Activated CD4-positive, alpha-beta T cell treated with anti-CD3 and anti-CD28 coated beads, Interleukin-2, amount 10 ng/mL, durations not matched to agents 24 days and 14 days (primary cell): ENCODE measurements around the gene ATL2. TPM values are rescaled to one million over a fixed set of nuclear protein-coding genes. Genes with fewer than 3 reads are reported as not detected.

Experiments
- DNase-seq: peaks from one replicate; pipeline ENCODE4 v3.0.0; 2022
- H3K27ac Mint-ChIP-seq: one replicate; pipeline ENCODE4 v1.8.0; 2022; ENCODE audit warnings: mild to moderate bottlenecking, mixed read lengths
- H3K27me3 Mint-ChIP-seq: one replicate; pipeline ENCODE4 v1.8.0; 2022; ENCODE audit warnings: mixed read lengths
- H3K36me3 Mint-ChIP-seq: one replicate; pipeline ENCODE4 v1.8.0; 2022; ENCODE audit warnings: low read depth, mild to moderate bottlenecking, mixed read lengths
- H3K4me1 Mint-ChIP-seq: one replicate; pipeline ENCODE4 v1.8.0; 2021; ENCODE audit warnings: mixed read lengths
- H3K4me3 Mint-ChIP-seq: one replicate; pipeline ENCODE4 v1.8.0; 2022; ENCODE audit warnings: mild to moderate bottlenecking, moderate library complexity, mixed read lengths
- H3K9me3 Mint-ChIP-seq: one replicate; pipeline ENCODE4 v1.8.0; 2021; ENCODE audit warnings: mixed read lengths
- intact Hi-C: fragments of 100-400 bp; cut with micrococcal nuclease; formaldehyde crosslinking; loops from one replicate; pipeline ENCODE4 v1.15.1; 2023
- total RNA-seq: library from RNA; stranded (reverse); gene quantifications from 2 replicates; pipeline ENCODE4 v1.2.3, GENCODE V29; 2022

Gene ATL2
- total RNA-seq, 1 donor from 2014 or later: 67.3 TPM

- peak; percentile 77 for DNase-seq
- Mint-ChIP-seq H3K4me1 (peaks cover 37% of the 10 kb centered on the region), H3K27me3 (no peaks in the 10 kb centered on the region), H3K36me3 (peaks cover 4% of the 10 kb centered on the region), H3K9me3 (no peaks in the 10 kb centered on the region), H3K27ac (peak overlapping the region; percentile 9), H3K4me3 (peak overlapping the region; percentile 36)
- intact Hi-C loops: loop anchor here (2.0 kb wide), 1 partner anchor 14 kb away; no protein-coding TSS in a partner anchor
Measured at GRCh38 chr2:38380397-38381130, 3.5 kb upstream of the ATL2 start.

- intact Hi-C loops: loop anchor here (1.0 to 10.0 kb wide), 5 partner anchors 59 to 982 kb away; no protein-coding TSS in a partner anchor
- H3K36me3 Mint-ChIP-seq: peaks cover 18% of the 10 kb centered on the region
- no peaks in the 10 kb centered on the region for H3K9me3 Mint-ChIP-seq
- no peaks in the 10 kb centered on the region for H3K27me3 Mint-ChIP-seq
- peak overlapping the region; percentile 92 for H3K27ac Mint-ChIP-seq
- H3K4me3 Mint-ChIP-seq: peak overlapping the region; percentile 92
- H3K4me1 Mint-ChIP-seq: peaks cover 54% of the 10 kb centered on the region
- peak; percentile 91 for DNase-seq
Measured at GRCh38 chr2:38376346-38377049, 575 bp downstream of the ATL2 start.

GRCh38 chr2:38375696-38376345 lies 1.3 kb downstream of the ATL2 start:
- Mint-ChIP-seq H3K4me1 (peaks cover 53% of the 10 kb centered on the region), H3K36me3 (peaks cover 18% of the 10 kb centered on the region), H3K9me3 (no peaks in the 10 kb centered on the region), H3K4me3 (peak overlapping the region; percentile 92), H3K27ac (peak overlapping the region; percentile 92), H3K27me3 (no peaks in the 10 kb centered on the region)
- no peak for DNase-seq
- intact Hi-C loops: loop anchor here (1.0 to 10.0 kb wide), 4 partner anchors 59 to 981 kb away; no protein-coding TSS in a partner anchor

GRCh38 chr2:38374984-38375383 lies 2.1 kb downstream of the ATL2 start:
- intact Hi-C loops: loop anchor here (5.0 to 10.0 kb wide), 3 partner anchors 58 to 980 kb away; no protein-coding TSS in a partner anchor
- H3K36me3 Mint-ChIP-seq: peaks cover 18% of the 10 kb centered on the region
- peak overlapping the region; percentile 92 for H3K4me3 Mint-ChIP-seq
- H3K9me3 Mint-ChIP-seq: no peaks in the 10 kb centered on the region
- no peak for DNase-seq
- H3K27ac Mint-ChIP-seq: no peak overlapping the region
- no peaks in the 10 kb centered on the region for H3K27me3 Mint-ChIP-seq
- H3K4me1 Mint-ChIP-seq: peaks cover 47% of the 10 kb centered on the region

GRCh38 chr2:38371235-38371634 lies 5.8 kb downstream of the ATL2 start:
- no peak overlapping the region for H3K27ac Mint-ChIP-seq
- H3K36me3 Mint-ChIP-seq: peaks cover 17% of the 10 kb centered on the region
- peaks cover 29% of the 10 kb centered on the region for H3K4me1 Mint-ChIP-seq
- no peaks in the 10 kb centered on the region for H3K27me3 Mint-ChIP-seq
- no peak for DNase-seq
- no peak overlapping the region for H3K4me3 Mint-ChIP-seq
- intact Hi-C loops: loop anchor here (10.0 kb wide), 1 partner anchor 976 kb away; no protein-coding TSS in a partner anchor
- H3K9me3 Mint-ChIP-seq: no peaks in the 10 kb centered on the region

GRCh38 chr2:38370664-38371063 lies 6.4 kb downstream of the ATL2 start:
- Mint-ChIP-seq H3K4me3 (no peak overlapping the region), H3K27ac (no peak overlapping the region), H3K36me3 (peaks cover 14% of the 10 kb centered on the region), H3K27me3 (no peaks in the 10 kb centered on the region), H3K9me3 (no peaks in the 10 kb centered on the region), H3K4me1 (peaks cover 24% of the 10 kb centered on the region)
- intact Hi-C loops: loop anchor here (10.0 kb wide), 1 partner anchor 976 kb away; no protein-coding TSS in a partner anchor
- DNase-seq: no peak

- Mint-ChIP-seq H3K27me3 (no peaks in the 10 kb centered on the region), H3K27ac (no peak overlapping the region), H3K36me3 (peaks cover 2% of the 10 kb centered on the region), H3K4me3 (no peak overlapping the region), H3K4me1 (peaks cover 11% of the 10 kb centered on the region), H3K9me3 (no peaks in the 10 kb centered on the region)
- DNase-seq: no peak
- intact Hi-C loops: no loop called here
Measured at GRCh38 chr2:38362232-38362631, 14.8 kb downstream of the ATL2 start.

GRCh38 chr2:38360177-38360576 lies 16.9 kb downstream of the ATL2 start:
- Mint-ChIP-seq H3K27me3 (no peaks in the 10 kb centered on the region), H3K36me3 (peaks cover 6% of the 10 kb centered on the region), H3K4me1 (peaks cover 11% of the 10 kb centered on the region), H3K27ac (no peak overlapping the region), H3K4me3 (no peak overlapping the region), H3K9me3 (no peaks in the 10 kb centered on the region)
- intact Hi-C loops: no loop called here
- DNase-seq: no peak

- H3K9me3 Mint-ChIP-seq: no peaks in the 10 kb centered on the region
- peaks cover 11% of the 10 kb centered on the region for H3K4me1 Mint-ChIP-seq
- DNase-seq: no peak
- H3K27me3 Mint-ChIP-seq: no peaks in the 10 kb centered on the region
- peaks cover 28% of the 10 kb centered on the region for H3K36me3 Mint-ChIP-seq
- H3K27ac Mint-ChIP-seq: no peak overlapping the region
- intact Hi-C loops: no loop called here
- no peak overlapping the region for H3K4me3 Mint-ChIP-seq
Measured at GRCh38 chr2:38353402-38353801, 23.7 kb downstream of the ATL2 start.

- no peak overlapping the region for H3K4me3 Mint-ChIP-seq
- no peaks in the 10 kb centered on the region for H3K27me3 Mint-ChIP-seq
- peaks cover 11% of the 10 kb centered on the region for H3K4me1 Mint-ChIP-seq
- intact Hi-C loops: no loop called here
- no peak for DNase-seq
- H3K36me3 Mint-ChIP-seq: peaks cover 30% of the 10 kb centered on the region
- no peaks in the 10 kb centered on the region for H3K9me3 Mint-ChIP-seq
- no peak overlapping the region for H3K27ac Mint-ChIP-seq
Measured at GRCh38 chr2:38352336-38352735, 24.7 kb downstream of the ATL2 start.

GRCh38 chr2:38345323-38346038 lies 31.6 kb downstream of the ATL2 start:
- Mint-ChIP-seq H3K9me3 (peaks cover 4% of the 10 kb centered on the region), H3K4me3 (no peak overlapping the region), H3K36me3 (peaks cover 34% of the 10 kb centered on the region), H3K27ac (no peak overlapping the region), H3K27me3 (no peaks in the 10 kb centered on the region), H3K4me1 (peaks cover 4% of the 10 kb centered on the region)
- intact Hi-C loops: no loop called here
- DNase-seq: no peak

GRCh38 chr2:38344813-38345212 lies 32.3 kb downstream of the ATL2 start:
- Mint-ChIP-seq H3K9me3 (peaks cover 4% of the 10 kb centered on the region), H3K27ac (no peak overlapping the region), H3K4me1 (peaks cover 4% of the 10 kb centered on the region), H3K36me3 (peaks cover 32% of the 10 kb centered on the region), H3K4me3 (no peak overlapping the region), H3K27me3 (no peaks in the 10 kb centered on the region)
- intact Hi-C loops: no loop called here
- no peak for DNase-seq

- H3K36me3 Mint-ChIP-seq: peaks cover 40% of the 10 kb centered on the region
- no peaks in the 10 kb centered on the region for H3K27me3 Mint-ChIP-seq
- no peak overlapping the region for H3K27ac Mint-ChIP-seq
- H3K9me3 Mint-ChIP-seq: peaks cover 4% of the 10 kb centered on the region
- peaks cover 4% of the 10 kb centered on the region for H3K4me1 Mint-ChIP-seq
- DNase-seq: no peak
- no peak overlapping the region for H3K4me3 Mint-ChIP-seq
- intact Hi-C loops: no loop called here
Measured at GRCh38 chr2:38343212-38343611, 33.9 kb downstream of the ATL2 start.
